GM12878 (cell line): ENCODE results near the gene NHS. TPM values are rescaled to one million over a fixed set of nuclear protein-coding genes. Genes with fewer than 3 reads are reported as not detected.

Source experiments
- ATAC-seq: fragments of 200-7000 bp; cut with Tn5 transposase; 3 replicates; pipeline ENCODE4 v1.9.1; 2020; ENCODE audit warnings: mild to moderate bottlenecking, moderate library complexity
- BruUV-seq: library from RNA; stranded (reverse); fragments of 400-500 nt; replicated peaks from 2 replicates; lab custom pipeline; 2021; lab: Mats Ljungman, UMichigan
- CTCF ChIA-PET: fragments of 300-600 bp; sonication (Branson Sonifier 250); formaldehyde crosslinking; extraction: SDS; loops from one replicate; lab custom pipeline; 2021; ENCODE audit warnings: inconsistent platforms; lab: Yijun Ruan, JAX
- POLR2A ChIA-PET: fragments of 350-600 bp; formaldehyde crosslinking; extraction: SDS; loops from one replicate; lab custom pipeline; 2021; ENCODE audit warnings: inconsistent platforms; lab: Charles Lee
- RAD21 ChIA-PET: fragments of 300-600 bp; sonication (Branson Sonifier 250); formaldehyde crosslinking; loops from one replicate; lab custom pipeline; 2023; ENCODE audit warnings: antibody characterized with exemption; ENCODE audit not compliant: unreplicated experiment; lab: Charles Lee
- SMC1A ChIA-PET: fragments of 300-600 bp; sonication (Branson Sonifier 250); formaldehyde crosslinking; loops from one replicate; lab custom pipeline; 2023; ENCODE audit not compliant: unreplicated experiment, uncharacterized antibody; lab: Charles Lee
- DNase-seq: peaks from one replicate; pipeline ENCODE4 v3.0.0-alpha.2; 2011; ENCODE audit warnings: low read depth, low spot score
- FAIRE-seq: peaks from 3 replicates; lab custom pipeline; 2011; peaks lifted over from hg19 to GRCh38; lab: Jason Lieb, UNC
- H2AFZ ChIP-seq: 2 replicates; pipeline ENCODE4 v1.6.0; 2011; ENCODE audit warnings: low read depth, low read length, control low read depth; ENCODE audit not compliant: control insufficient read depth
- H3K27ac ChIP-seq: 2 replicates; pipeline ENCODE4 v1.5.1; 2011; ENCODE audit warnings: control low read depth; ENCODE audit not compliant: control insufficient read depth, insufficient read depth
- H3K27me3 ChIP-seq, 2 experiments: replicated peaks in 1 of 2; 2 replicates each; pipeline versions ENCODE4 v1.6.0 to v1.6.1; 2011; ENCODE audit warnings: low read length in 1 of 2; ENCODE audit not compliant: control insufficient read depth in 2 of 2, insufficient read depth in 2 of 2
- H3K36me3 ChIP-seq, 2 experiments: 2 replicates each; pipeline ENCODE4 v1.5.1; 2011; ENCODE audit warnings: low read length in 1 of 2; ENCODE audit not compliant: control insufficient read depth in 2 of 2, insufficient read depth in 2 of 2
- H3K4me1 ChIP-seq: 2 replicates; pipeline ENCODE4 v1.6.1; 2011; ENCODE audit warnings: mild to moderate bottlenecking, low read length, moderate library complexity, mixed read lengths; ENCODE audit not compliant: control insufficient read depth, insufficient read depth
- H3K4me2 ChIP-seq: 2 replicates; pipeline ENCODE4 v1.6.0; 2011; ENCODE audit warnings: control low read depth; ENCODE audit not compliant: control insufficient read depth, insufficient read depth
- H3K4me3 ChIP-seq: fragments of 200-600 bp; sonication (generic); 2 replicates; pipeline ENCODE4 v1.5.1; 2016
- H3K79me2 ChIP-seq: 2 replicates; pipeline ENCODE4 v1.6.0; 2011; ENCODE audit warnings: low read length; ENCODE audit not compliant: control insufficient read depth, insufficient read depth
- H3K9ac ChIP-seq: 2 replicates; pipeline ENCODE4 v1.8.0; 2011; ENCODE audit warnings: low read length, control low read depth, mixed read lengths; ENCODE audit not compliant: control insufficient read depth, insufficient read depth
- H3K9me3 ChIP-seq: replicated peaks from 3 replicates; pipeline ENCODE4 v1.5.1; 2011; ENCODE audit warnings: mild to moderate bottlenecking, low read length; ENCODE audit not compliant: control insufficient read depth, insufficient read depth
- H4K20me1 ChIP-seq: 2 replicates; pipeline ENCODE4 v1.6.0; 2011; ENCODE audit not compliant: control insufficient read depth, insufficient read depth
- BMI1 ChIP-seq: fragments of 450-650 bp; IDR thresholded peaks from 2 replicates; pipeline ENCODE4 v1.6.1; 2016; ENCODE audit warnings: mild to moderate bottlenecking, moderate library complexity, borderline replicate concordance
- E2F4 ChIP-seq: IDR thresholded peaks from 2 replicates; pipeline ENCODE4 v1.6.1; 2012; ENCODE audit warnings: low read depth, low read length, improper control_type of control experiment
- EZH2 ChIP-seq: IDR thresholded peaks from 2 replicates; pipeline ENCODE4 v1.6.1; 2012; ENCODE audit warnings: low read depth, mild to moderate bottlenecking, control low read depth, inconsistent platforms, low read length, borderline replicate concordance; ENCODE audit not compliant: control insufficient read depth
- GABPA ChIP-seq: IDR thresholded peaks from 2 replicates; pipeline ENCODE4 v1.6.1; 2014; ENCODE audit warnings: antibody characterized with exemption, low read depth, mild to moderate bottlenecking, inconsistent platforms
- IRF4 ChIP-seq: IDR thresholded peaks from 2 replicates; pipeline ENCODE4 v1.6.1; 2011; ENCODE audit warnings: low read depth, low read length
- MEF2A ChIP-seq: IDR thresholded peaks from 2 replicates; pipeline ENCODE4 v1.6.1; 2011; ENCODE audit warnings: low read depth, mild to moderate bottlenecking, low read length, moderate library complexity; ENCODE audit not compliant: insufficient read depth
- MLLT1 ChIP-seq: fragments of 450-650 bp; IDR thresholded peaks from 2 replicates; pipeline ENCODE4 v1.6.1; 2016; ENCODE audit warnings: mild to moderate bottlenecking
- NFYB ChIP-seq: IDR thresholded peaks from 2 replicates; pipeline ENCODE4 v1.6.1; 2011; ENCODE audit warnings: low read depth, mild to moderate bottlenecking, low read length, improper control_type of control experiment, moderate library complexity; ENCODE audit not compliant: insufficient read depth
- PRDM15 ChIP-seq: fragments of 450-650 bp; formaldehyde crosslinking; IDR thresholded peaks from 2 replicates; pipeline ENCODE4 v1.4.0; 2020; ENCODE audit warnings: mild to moderate bottlenecking, moderate library complexity
- RELB ChIP-seq: fragments of 450-650 bp; IDR thresholded peaks from 2 replicates; pipeline ENCODE4 v1.6.1; 2017; ENCODE audit warnings: low read depth, mild to moderate bottlenecking, moderate library complexity
- SMARCA5 ChIP-seq: fragments of 450-650 bp; IDR thresholded peaks from 2 replicates; pipeline ENCODE4 v1.6.1; 2017; ENCODE audit warnings: mild to moderate bottlenecking
- SREBF1 ChIP-seq: IDR thresholded peaks from 2 replicates; pipeline ENCODE4 v1.6.1; 2012; ENCODE audit warnings: mild to moderate bottlenecking, low read length
- TARDBP ChIP-seq: IDR thresholded peaks from 2 replicates; pipeline ENCODE4 v1.6.1; 2016; ENCODE audit warnings: borderline replicate concordance
- ZSCAN29 ChIP-seq: fragments of 450-650 bp; IDR thresholded peaks from 2 replicates; pipeline ENCODE4 v1.6.1; 2017; ENCODE audit warnings: mild to moderate bottlenecking, moderate library complexity
- WGBS: methylation state at CpG from one replicate; pipeline ENCODE4 v1.1.6; 2016; ENCODE audit warnings: low lambda C conversion rate; ENCODE audit not compliant: insufficient replicate concordance, insufficient coverage; ENCODE audit errors: missing lambda C conversion rate; 5-methylcytosine and 5-hydroxymethylcytosine counted together
- in situ Hi-C: fragments of 300-500 bp; cut with MboI; formaldehyde crosslinking; loops from 9 replicates; pipeline ENCODE4 v1.14.3; 2018; ENCODE audit warnings: mixed read lengths
- intact Hi-C: fragments of 100-400 bp; cut with micrococcal nuclease; formaldehyde crosslinking; loops from one replicate; pipeline ENCODE4 v1.14.2; 2022; ENCODE audit not compliant: unreplicated experiment
- polyA plus RNA-seq, 11 experiments: library from polyadenylated mRNA; depleted of rRNA in 4 of 11; unstranded in 6 of 11; stranded (reverse) in 5 of 11; fragments of >200 nt; fragmentation: Nextera tagmentation in 4 of 11; fragmentation: Illumina TruSeq in 1 of 11; extraction: Ambion mirVana in 4 of 11; extraction: Trizol in 1 of 11; gene quantifications; 1 replicate in 1 of 11; 2 replicates in 10 of 11; pipeline versions ENCODE4 v1.2.1 to v1.2.3, GENCODE V29; 2011 to 2016; ENCODE audit warnings: inconsistent platforms in 2 of 11, missing spikeins in 2 of 11, low read depth in 1 of 11
- total RNA-seq, 4 experiments: library from RNA; depleted of rRNA in 3 of 4; stranded (reverse); fragments of >200 nt in 3 of 4; fragmentation: Illumina TruSeq in 1 of 4; extraction: Trizol in 1 of 4; gene quantifications; 2 replicates each; pipeline versions ENCODE4 v1.2.1 to v1.2.3, GENCODE V29; 2013 to 2021

NHS gene
- total and polyA plus RNA-seq, 10 of the 15 experiments (the other 5 are each of a cell fraction or from before 2014, with no cell fraction given): under 0.01 to 0.07 (median 0.03) TPM; not detected in 7

GRCh38 chrX:17432158-17432557 lies 57.2 kb downstream of the NHS start:
- no peak overlapping the region for H2AFZ ChIP-seq
- POLR2A ChIA-PET: no interaction called here
- H3K27ac ChIP-seq: no peak overlapping the region
- SMC1A ChIA-PET: no interaction called here
- no peak overlapping the region for H3K4me2 ChIP-seq
- H3K9ac ChIP-seq: no peak overlapping the region
- in situ Hi-C loops: no loop called here
- H3K4me1 ChIP-seq: no peaks in the 10 kb centered on the region
- ATAC-seq (no peak), DNase-seq (no peak)
- H3K27me3 ChIP-seq: no peaks in the 10 kb centered on the region
- no peaks in the 10 kb centered on the region for H3K79me2 ChIP-seq
- H3K4me3 ChIP-seq: no peak overlapping the region
- no peaks in the 10 kb centered on the region for H4K20me1 ChIP-seq
- H3K36me3 ChIP-seq: no peaks in the 10 kb centered on the region
- TF ChIP-seq SMARCA5: no peak
- TF ChIP-seq ZSCAN29: no peak
- no peak for TF ChIP-seq MEF2A
- TF ChIP-seq BMI1: no peak
- TF ChIP-seq RELB: no peak
- no peak for TF ChIP-seq GABPA
- no peak for TF ChIP-seq PRDM15 (CRISPR knock-in tag)
- TF ChIP-seq EZH2: no peak
- TF ChIP-seq IRF4: no peak
- TF ChIP-seq MLLT1: no peak
- no peak for TF ChIP-seq NFYB
- no peak for TF ChIP-seq TARDBP
- no peak for TF ChIP-seq SREBF1
- TF ChIP-seq E2F4: no peak
- TF ChIP-seq, all 136 proteins: peak for 0
- no TSS peak for BruUV-seq
- intact Hi-C loops: no loop called here
- 4% methylated on average over 1 of the region's 1 CpG for WGBS
- ChIA-PET RAD21 (no interaction called here), CTCF (no interaction called here)
- no peaks in the 10 kb centered on the region for H3K9me3 ChIP-seq
- no peak for FAIRE-seq
